Activated gamma-delta T cell (primary cell): ENCODE measurements around the gene SRSF3.
"Not testable (repeated sequence)": the region's sequence is repeated elsewhere in the genome, so short reads cannot be mapped to it uniquely, and the experiment has no call there.

Source experiments
- DNase-seq: peaks from one replicate; lab custom pipeline; 2025; lab: John Stamatoyannopoulos, UW

SRSF3 gene

GRCh38 chr6:36605143-36605542 is 11.0 kb downstream of the SRSF3 start:
- DNase-seq = no peak

DNA sequence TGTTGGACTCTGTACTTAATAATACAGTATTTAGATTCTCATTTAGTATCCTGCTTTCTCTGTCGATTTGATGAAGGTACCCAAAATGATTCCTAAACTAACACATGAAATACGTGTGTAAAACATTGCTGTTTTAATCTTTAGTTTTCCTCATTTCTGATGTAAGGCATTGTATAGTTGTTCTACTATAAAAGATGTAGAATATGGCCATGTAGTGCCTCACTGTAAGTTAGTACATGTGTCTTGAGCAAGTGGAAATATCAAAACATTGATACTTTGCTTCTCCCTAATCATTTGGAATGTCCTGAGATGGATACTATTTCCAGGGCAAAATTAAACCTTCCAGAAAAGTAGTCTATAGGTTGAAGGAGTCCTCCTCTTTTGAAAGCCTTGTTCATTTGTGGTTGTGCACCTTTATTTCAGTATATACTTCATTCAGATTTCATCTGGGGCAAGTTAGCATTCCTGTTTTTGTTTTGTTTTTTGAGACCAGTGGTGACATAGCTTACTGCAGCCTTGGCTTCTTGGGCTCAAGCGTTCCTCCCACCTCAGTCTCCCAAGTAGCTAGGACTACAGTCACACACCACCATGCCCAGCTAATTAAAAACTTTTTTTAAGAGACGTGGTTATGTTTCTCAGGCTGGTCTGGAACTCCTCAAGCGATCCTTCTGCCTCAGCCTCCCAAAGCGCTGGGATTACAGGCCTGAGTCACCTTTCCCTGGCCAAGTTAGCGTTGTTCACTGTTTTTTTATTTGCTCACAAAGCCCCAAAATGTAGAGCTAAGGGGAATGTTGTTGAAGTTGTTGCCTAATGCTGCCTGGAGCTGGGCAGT is 11.6 kb downstream of the SRSF3 start:
- DNase-seq = no peak

- DNase-seq = not testable (repeated sequence)
Measured at GRCh38 chr6:36607305-36607682, 13.1 kb downstream of the SRSF3 start.

DNA sequence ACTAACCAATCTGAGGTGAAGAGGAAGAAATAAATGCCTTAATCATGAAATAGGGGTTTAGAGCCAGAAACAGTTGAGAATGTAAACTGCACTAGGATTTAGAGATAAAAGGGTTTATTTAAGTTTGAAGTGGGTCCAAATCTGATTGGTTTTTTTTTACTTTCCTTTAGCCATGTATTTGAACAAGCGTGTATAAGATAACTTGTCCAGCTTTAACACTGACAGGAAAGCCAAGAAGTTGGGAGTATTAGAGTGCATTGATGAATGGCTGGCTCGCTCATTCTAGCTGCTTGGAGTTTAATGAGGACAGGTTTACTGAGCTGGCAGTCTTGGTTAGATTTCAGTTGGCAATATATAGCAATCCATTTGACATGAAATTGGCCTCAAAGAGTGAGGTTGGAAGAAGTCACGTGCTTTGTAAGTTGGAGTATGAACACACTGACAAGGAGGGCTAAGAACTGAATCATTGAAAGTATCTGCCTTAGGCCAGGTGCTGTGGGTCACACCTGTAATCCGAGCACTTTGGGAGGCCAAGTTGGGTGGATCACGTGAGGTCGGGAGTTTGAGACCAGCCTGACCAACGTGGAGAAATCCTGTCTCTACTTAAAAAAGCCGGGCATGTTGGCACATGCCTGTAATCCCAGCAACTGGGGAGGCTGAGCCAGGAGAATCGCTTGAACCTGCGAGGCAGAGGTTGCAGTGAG is 13.7 kb downstream of the SRSF3 start:
- DNase-seq = no peak

GRCh38 chr6:36608788-36609563 is 14.8 kb downstream of the SRSF3 start:
- DNase-seq = no peak

DNA sequence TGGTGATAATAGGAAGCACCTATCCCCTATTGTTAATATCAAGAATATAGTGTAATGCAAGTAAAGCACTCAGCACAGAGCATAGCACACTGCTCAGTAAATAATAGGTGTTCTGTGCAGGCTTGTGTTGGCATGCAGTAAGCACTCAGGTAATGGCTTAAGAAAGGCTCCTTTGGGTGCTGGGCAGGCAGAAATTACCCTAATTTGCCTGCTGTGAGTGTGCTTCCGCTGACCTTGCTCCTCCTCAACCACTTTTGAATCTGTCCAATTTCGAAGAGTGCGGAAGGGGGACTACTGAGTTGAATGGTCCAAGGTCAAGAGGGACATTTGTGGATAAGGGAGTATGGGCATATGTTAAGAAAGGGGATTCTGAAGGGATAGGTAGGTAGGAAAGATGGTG is 15.4 kb downstream of the SRSF3 start:
- no peak for DNase-seq

GRCh38 chr6:36610041-36610955 is 16.1 kb downstream of the SRSF3 start:
- no peak for DNase-seq

DNA sequence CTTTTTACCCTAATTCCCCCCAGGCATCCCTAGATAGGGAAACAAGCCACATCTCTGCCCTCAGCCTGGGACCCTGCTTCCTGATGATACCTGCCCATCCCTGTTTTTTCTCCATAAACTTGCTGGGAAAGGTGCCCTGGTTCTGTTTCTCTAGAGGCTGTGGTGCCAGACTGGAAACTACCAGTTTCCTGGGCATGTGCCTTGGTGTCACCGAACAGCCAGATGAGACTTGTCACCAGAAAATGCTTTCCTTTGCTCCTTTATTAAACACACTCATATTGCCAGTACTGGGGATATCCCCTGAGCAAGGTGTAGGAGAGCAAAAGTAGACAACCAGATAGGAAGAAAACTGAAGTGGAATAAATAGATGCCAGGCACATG is 16.8 kb downstream of the SRSF3 start:
- no peak for DNase-seq

- DNase-seq = not testable (repeated sequence)
Measured at GRCh38 chr6:36611679-36612078, 17.5 kb downstream of the SRSF3 start.

GRCh38 chr6:36612101-36612625 is 18.0 kb downstream of the SRSF3 start:
- no peak for DNase-seq

DNA sequence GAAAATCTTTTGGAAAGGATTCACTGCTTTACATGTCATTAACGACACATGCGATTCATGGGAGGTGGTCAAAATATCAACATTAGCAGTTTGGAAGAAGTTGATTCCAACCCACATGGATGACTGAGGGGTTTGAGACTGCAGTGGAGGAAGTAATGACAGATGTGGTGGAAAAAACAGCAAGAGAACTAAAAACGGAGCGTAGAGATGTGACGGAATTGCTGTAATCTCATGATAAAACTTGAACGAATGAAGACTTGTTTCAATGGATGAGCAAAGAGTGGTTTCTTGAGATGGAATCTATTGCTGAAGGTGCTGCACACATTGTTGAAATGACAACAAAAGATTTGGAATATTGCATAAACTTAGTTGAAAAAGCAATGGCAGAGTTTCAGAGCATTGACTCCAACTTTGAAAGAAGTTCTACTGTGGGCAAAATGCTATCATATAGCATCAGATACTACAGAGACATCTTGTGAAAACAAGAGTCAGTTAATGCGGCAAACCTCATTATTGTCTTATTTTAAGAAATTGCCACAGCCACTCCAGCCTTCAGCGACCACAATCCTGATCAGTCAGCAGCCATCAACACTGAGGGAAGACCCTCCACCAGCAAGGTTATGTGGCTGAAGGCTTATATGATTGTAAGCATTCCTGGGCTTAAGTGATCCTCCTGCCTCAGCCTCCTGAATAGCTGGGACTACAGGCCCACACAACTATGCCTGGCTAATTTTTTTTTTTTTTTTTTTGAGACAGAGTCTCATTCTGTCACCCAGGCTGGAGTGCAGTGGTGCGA is 19.2 kb downstream of the SRSF3 start:
- DNase-seq = no peak

DNA sequence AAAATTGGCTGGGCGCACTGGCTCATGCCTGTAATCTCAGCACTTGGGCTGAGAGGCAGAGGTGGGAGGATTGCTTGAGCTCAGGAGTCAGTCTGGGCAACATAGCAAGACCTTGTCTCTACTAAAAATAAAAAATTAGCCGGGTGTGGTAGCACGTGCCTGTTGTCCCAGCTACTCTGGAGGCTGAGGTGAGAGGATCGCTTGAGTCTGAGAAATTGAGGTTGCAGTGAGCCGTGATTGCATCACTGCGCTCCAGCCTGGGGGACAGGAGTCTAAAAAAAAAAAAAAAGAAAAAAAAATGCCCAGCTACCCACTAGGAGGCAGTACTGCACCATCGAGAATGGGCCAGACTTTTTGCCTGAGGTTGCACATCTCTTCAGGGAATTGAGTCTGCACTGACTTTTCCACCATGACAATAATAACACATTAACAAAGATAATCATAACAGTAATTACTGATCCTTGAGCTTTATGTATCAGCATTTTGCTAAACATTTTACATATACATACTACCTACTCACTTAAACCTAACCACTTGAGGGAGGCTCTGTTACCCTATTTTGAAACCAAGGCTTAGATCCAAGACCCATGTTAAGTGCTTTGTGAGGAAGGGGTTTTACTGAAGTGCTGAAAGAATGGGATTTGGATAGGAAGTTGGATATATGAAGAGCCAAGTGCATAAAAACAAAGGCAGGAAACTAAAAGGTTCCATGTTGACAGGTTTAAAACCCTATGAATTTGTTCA is 21.0 kb downstream of the SRSF3 start:
- DNase-seq = no peak

- DNase-seq = no peak
Measured at GRCh38 chr6:36616893-36617521, 22.8 kb downstream of the SRSF3 start.

- no peak for DNase-seq
Measured at GRCh38 chr6:36618366-36619355, 24.5 kb downstream of the SRSF3 start.

GRCh38 chr6:36621371-36621855 is 27.3 kb downstream of the SRSF3 start:
- no peak for DNase-seq

DNA sequence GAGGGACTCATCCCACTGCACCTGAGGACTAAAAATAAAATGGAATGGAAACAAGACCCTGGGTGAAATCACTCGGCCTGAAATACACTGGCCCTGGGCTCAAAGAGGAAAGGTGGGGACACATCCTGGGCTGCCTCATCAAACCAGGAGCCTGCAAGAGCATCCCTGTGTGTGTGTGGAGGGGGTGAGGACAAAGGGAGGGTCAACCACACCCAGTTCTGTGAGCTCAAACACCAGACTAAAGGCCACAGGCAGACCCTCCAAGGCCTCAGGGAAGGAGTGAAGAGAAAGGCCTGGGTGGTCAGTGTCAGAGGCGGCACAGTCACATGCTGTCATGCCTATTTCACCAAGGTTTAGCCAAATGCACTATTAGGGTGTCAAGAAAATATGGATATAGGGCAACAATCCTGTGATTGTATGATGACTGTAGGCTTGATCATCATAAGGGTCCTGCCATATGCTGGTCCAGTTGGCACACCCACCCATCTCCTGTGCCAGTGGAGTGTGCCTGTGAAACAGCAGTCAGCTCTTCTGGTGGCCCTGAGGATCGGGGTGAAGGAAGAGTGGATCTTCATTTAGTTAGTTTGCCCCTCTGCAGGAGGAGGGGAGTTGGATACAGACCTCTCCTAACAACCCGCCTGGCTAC is 28.9 kb downstream of the SRSF3 start:
- no peak for DNase-seq
